Loucy (cell line): Measurements from ENCODE around the gene TOR3A.
"Not testable (repeated sequence)": the region's sequence is repeated elsewhere in the genome, so short reads cannot be mapped to it uniquely, and the experiment has no call there.

ENCODE experiments used
- H2AFZ ChIP-seq: fragments of 200-600 bp; sonication (generic); 2 replicates; pipeline ENCODE4 v1.6.0; 2016; ENCODE audit warnings: antibody characterized with exemption, mild to moderate bottlenecking, low read length, moderate library complexity
- H3F3A ChIP-seq: fragments of 200-600 bp; 2 replicates; pipeline ENCODE4 v1.6.0; 2016; ENCODE audit warnings: antibody characterized with exemption, low read depth, mild to moderate bottlenecking
- H3K27me3 ChIP-seq: fragments of 200-600 bp; sonication (generic); 2 replicates; pipeline ENCODE4 v1.6.1; 2014; ENCODE audit warnings: low read length, mild to moderate bottlenecking; ENCODE audit not compliant: insufficient read depth, poor library complexity, severe bottlenecking
- H3K36me3 ChIP-seq: fragments of 200-600 bp; sonication (generic); 2 replicates; pipeline ENCODE4 v1.6.1; 2016; ENCODE audit warnings: low read length; ENCODE audit not compliant: insufficient read depth
- H3K4me1 ChIP-seq: fragments of 200-600 bp; sonication (generic); 2 replicates; pipeline ENCODE4 v1.5.1; 2014; ENCODE audit warnings: low read length, mild to moderate bottlenecking; ENCODE audit not compliant: insufficient read depth, poor library complexity, severe bottlenecking
- H3K4me2 ChIP-seq: fragments of 200-600 bp; sonication (generic); 2 replicates; pipeline ENCODE4 v1.6.0; 2014; ENCODE audit warnings: antibody characterized with exemption, low read length, low read depth, mild to moderate bottlenecking; ENCODE audit not compliant: poor library complexity, severe bottlenecking
- H3K4me3 ChIP-seq: fragments of 200-600 bp; sonication (generic); 2 replicates; pipeline ENCODE4 v1.5.1; 2014; ENCODE audit warnings: low read length, mild to moderate bottlenecking, mixed read lengths; ENCODE audit not compliant: poor library complexity, severe bottlenecking
- H3K79me2 ChIP-seq: fragments of 200-600 bp; sonication (generic); 2 replicates; pipeline ENCODE4 v1.6.1; 2014; ENCODE audit warnings: low read length; ENCODE audit not compliant: insufficient read depth
- H3K9ac ChIP-seq: fragments of 200-600 bp; sonication (generic); 2 replicates; pipeline ENCODE4 v1.6.0; 2014; ENCODE audit warnings: mild to moderate bottlenecking, low read depth, low read length, moderate library complexity; ENCODE audit not compliant: poor library complexity, severe bottlenecking
- H3K9me2 ChIP-seq: fragments of 200-600 bp; sonication (generic); replicated peaks from 2 replicates; pipeline ENCODE4 v1.6.1; 2016; ENCODE audit warnings: low read depth, low read length, mixed read lengths
- H3K9me3 ChIP-seq: fragments of 200-600 bp; sonication (generic); 2 replicates; pipeline ENCODE4 v1.6.1; 2014; ENCODE audit warnings: mild to moderate bottlenecking, antibody characterized with exemption, low read length, low read depth; ENCODE audit not compliant: insufficient read depth
- H4K20me1 ChIP-seq: fragments of 200-600 bp; sonication (generic); 2 replicates; pipeline ENCODE4 v1.6.0; 2014; ENCODE audit warnings: antibody characterized with exemption, low read length, mild to moderate bottlenecking; ENCODE audit not compliant: insufficient read depth, poor library complexity, severe bottlenecking
- EZH2phosphoT487 ChIP-seq: fragments of 200-600 bp; IDR thresholded peaks from 2 replicates; pipeline ENCODE4 v1.6.1; 2018; ENCODE audit warnings: antibody characterized with exemption, mild to moderate bottlenecking, moderate library complexity, borderline replicate concordance
- TF ChIP-seq, protein P1 (sequence below): fragments of 200-600 bp; sonication (generic); conservative IDR thresholded peaks from 2 replicates; pipeline ENCODE4 v1.5.1; 2014; ENCODE audit warnings: mild to moderate bottlenecking, antibody characterized with exemption, low read length

TOR3A gene

DNA sequence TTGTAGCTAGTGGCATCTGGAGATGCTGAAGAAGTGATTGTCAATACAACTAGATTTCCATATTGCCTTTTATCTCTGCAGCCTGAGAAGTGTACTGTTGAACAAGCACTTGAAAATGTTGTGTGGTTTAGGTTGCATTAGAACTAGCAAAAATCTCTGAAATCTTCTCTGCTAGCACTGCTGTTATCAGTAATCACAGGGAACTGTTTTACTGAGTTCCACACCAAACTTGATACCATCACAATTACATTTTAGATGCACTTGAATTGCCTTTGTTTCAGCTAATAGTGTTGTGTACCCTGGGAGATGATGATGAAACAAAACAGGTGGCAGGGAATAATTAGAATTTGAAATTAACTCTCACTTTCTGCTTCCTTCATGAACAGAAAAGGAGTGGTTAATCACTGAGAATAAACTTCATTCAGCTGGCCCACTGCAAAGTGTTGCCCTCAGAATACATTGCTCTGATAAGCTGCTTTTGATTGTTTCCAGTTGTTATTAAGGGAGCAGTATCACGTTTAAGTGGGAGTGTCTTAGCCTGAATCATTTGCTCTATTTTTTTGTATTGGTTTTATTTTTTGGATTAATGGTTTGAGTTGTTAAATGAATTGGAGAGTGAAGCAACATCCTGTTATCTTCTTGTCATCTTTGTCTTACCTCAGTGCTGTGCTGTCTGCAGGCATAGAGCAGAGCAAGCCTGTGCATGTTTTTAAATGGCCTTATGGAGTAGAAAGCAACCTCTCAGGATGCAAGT, 43.2 kb upstream of the TOR3A start:
- no peak overlapping the region for H2AFZ ChIP-seq
- no peaks in the 10 kb centered on the region for H3F3A ChIP-seq
- no peak for TF ChIP-seq EZH2phosphoT487
- TF ChIP-seq, protein P1, sequence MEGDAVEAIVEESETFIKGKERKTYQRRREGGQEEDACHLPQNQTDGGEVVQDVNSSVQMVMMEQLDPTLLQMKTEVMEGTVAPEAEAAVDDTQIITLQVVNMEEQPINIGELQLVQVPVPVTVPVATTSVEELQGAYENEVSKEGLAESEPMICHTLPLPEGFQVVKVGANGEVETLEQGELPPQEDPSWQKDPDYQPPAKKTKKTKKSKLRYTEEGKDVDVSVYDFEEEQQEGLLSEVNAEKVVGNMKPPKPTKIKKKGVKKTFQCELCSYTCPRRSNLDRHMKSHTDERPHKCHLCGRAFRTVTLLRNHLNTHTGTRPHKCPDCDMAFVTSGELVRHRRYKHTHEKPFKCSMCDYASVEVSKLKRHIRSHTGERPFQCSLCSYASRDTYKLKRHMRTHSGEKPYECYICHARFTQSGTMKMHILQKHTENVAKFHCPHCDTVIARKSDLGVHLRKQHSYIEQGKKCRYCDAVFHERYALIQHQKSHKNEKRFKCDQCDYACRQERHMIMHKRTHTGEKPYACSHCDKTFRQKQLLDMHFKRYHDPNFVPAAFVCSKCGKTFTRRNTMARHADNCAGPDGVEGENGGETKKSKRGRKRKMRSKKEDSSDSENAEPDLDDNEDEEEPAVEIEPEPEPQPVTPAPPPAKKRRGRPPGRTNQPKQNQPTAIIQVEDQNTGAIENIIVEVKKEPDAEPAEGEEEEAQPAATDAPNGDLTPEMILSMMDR = no peak
- H3K9ac ChIP-seq = peak overlapping the region; percentile 22
- H3K9me2 ChIP-seq = no peaks in the 10 kb centered on the region
- H3K79me2 ChIP-seq = peaks cover 80% of the 10 kb centered on the region
- peaks cover 23% of the 10 kb centered on the region for H3K4me1 ChIP-seq
- no peak overlapping the region for H3K4me3 ChIP-seq
- H3K27me3 ChIP-seq = no peaks in the 10 kb centered on the region
- H3K4me2 ChIP-seq = no peak overlapping the region
- H3K36me3 ChIP-seq = peaks cover 5% of the 10 kb centered on the region; the same call in 1 of the 2 replicates
- no peaks in the 10 kb centered on the region for H3K9me3 ChIP-seq
- H4K20me1 ChIP-seq = peaks cover 22% of the 10 kb centered on the region

DNA sequence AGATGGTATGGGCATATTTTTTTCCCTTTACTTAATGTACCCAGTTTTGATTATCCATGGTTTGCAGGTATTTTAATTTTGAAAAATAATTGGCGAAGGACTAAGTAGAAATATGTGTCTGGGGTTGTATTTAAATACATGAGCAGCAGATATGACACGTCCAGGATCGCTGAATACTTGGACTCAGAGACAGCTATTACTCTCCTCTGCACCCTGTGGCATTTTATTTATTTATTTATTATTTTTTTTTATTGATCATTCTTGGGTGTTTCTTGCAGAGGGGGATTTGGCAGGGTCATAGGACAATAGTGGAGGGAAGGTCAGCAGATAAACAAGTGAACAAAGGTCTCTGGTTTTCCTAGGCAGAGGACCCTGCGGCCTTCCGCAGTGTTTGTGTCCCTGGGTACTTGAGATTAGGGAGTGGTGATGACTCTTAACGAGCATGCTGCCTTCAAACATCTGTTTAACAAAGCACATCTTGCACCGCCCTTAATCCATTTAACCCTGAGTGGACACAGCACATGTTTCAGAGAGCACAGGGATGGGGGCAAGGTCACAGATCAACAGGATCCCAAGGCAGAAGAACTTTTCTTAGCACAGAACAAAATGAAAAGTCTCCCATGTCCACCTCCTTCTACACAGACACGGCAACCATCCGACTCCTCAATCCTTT, 42.2 kb upstream of the TOR3A start:
- not testable (repeated sequence) for H2AFZ ChIP-seq, H3K27me3 ChIP-seq, H3K4me2 ChIP-seq, H3K4me3 ChIP-seq, H3F3A ChIP-seq, H3K9me3 ChIP-seq, H3K9me2 ChIP-seq
- peaks cover 14% of the 10 kb centered on the region; the same call in 1 of the 2 replicates for H3K36me3 ChIP-seq
- peak overlapping the region; percentile 22 for H3K9ac ChIP-seq
- peaks cover 77% of the 10 kb centered on the region for H3K79me2 ChIP-seq
- peaks cover 15% of the 10 kb centered on the region for H3K4me1 ChIP-seq
- H4K20me1 ChIP-seq = peaks cover 16% of the 10 kb centered on the region

DNA sequence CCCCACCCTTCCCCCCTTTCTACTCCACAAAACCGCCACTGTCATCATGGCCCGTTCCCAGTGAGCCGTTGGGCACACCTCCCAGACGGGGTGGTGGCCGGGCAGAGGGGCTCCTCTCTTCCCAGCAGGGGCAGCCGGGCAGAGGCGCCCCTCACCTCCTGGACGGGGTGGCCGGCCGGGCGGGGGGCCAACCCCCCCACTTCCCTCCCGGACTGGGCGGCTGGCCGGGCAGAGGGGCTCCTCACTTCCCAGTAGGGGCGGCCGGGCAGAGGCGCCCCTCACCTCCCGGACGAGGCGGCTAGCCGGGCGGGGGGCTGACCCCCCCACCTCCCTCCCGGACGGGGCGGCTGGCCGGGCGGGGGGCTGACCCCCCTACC, 41.7 kb upstream of the TOR3A start:
- H3K79me2 ChIP-seq = peaks cover 72% of the 10 kb centered on the region
- not testable (repeated sequence) for H3K27me3 ChIP-seq, H3K4me3 ChIP-seq, H3F3A ChIP-seq, H2AFZ ChIP-seq, H3K9me3 ChIP-seq, H3K4me2 ChIP-seq, H3K9me2 ChIP-seq, H3K9ac ChIP-seq
- peaks cover 17% of the 10 kb centered on the region; the same call in 1 of the 2 replicates for H3K36me3 ChIP-seq
- H3K4me1 ChIP-seq = peaks cover 12% of the 10 kb centered on the region
- H4K20me1 ChIP-seq = peaks cover 16% of the 10 kb centered on the region

DNA sequence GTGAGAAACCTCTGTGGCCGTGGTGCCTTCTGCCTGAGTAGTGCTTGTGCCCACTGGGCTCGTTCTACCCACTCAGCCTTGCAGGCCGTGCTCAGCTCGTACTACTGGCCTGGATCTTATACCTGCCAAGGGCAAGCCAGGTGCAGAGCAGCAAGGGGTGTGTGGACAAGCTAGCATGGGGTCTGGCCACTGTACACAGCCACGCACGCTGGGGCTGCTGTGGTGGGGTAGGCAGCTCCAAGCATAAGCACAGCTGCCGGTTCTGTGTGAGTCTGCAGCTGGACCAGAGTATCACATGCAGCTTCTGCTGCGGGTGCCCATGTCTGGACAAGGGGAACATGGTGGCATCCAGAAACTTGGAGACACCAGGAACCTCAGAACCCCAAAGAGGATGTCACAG, 39.8 kb upstream of the TOR3A start:
- H3K9me3 ChIP-seq = no peaks in the 10 kb centered on the region
- H3K79me2 ChIP-seq = peaks cover 60% of the 10 kb centered on the region
- H3K4me3 ChIP-seq = no peak overlapping the region
- no peaks in the 10 kb centered on the region for H3K27me3 ChIP-seq
- no peaks in the 10 kb centered on the region for H3F3A ChIP-seq
- peaks cover 17% of the 10 kb centered on the region; the same call in 1 of the 2 replicates for H3K36me3 ChIP-seq
- H3K9ac ChIP-seq = no peak overlapping the region
- no peaks in the 10 kb centered on the region for H3K9me2 ChIP-seq
- H3K4me2 ChIP-seq = no peak overlapping the region
- TF ChIP-seq EZH2phosphoT487 = no peak
- TF ChIP-seq, protein P1 = no peak
- no peak overlapping the region for H2AFZ ChIP-seq
- peaks cover 12% of the 10 kb centered on the region for H4K20me1 ChIP-seq
- H3K4me1 ChIP-seq = peaks cover 12% of the 10 kb centered on the region
